ENCODE data around the gene NCKAP5. TPM values are rescaled to one million over a fixed set of nuclear protein-coding genes. Genes with fewer than 3 reads are reported as not detected.

The NCKAP5 gene
- total and polyA plus RNA-seq, 8 donors: 4.0 to 22.1 (median 14.4) TPM

DNA sequence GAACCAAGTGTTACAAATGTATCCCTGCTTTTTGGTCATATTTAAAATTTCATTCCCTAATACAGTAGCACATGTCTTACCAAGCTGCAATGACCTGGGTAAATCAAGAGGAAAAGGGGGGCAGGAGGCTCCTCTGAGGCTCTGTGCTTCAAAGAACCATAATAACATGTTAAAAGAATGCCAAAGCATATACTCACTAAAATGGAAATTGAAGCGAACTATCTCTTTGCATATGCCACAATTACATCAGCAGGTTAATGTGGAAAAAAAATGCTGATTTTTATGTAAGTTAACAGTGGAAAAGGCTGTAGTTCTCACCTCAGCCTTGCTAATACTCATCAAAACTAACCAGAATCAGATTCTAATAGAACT is 37.5 kb upstream of the NCKAP5 start:
- no peak overlapping the region for H3K27ac ChIP-seq
- TF ChIP-seq, protein P1, sequence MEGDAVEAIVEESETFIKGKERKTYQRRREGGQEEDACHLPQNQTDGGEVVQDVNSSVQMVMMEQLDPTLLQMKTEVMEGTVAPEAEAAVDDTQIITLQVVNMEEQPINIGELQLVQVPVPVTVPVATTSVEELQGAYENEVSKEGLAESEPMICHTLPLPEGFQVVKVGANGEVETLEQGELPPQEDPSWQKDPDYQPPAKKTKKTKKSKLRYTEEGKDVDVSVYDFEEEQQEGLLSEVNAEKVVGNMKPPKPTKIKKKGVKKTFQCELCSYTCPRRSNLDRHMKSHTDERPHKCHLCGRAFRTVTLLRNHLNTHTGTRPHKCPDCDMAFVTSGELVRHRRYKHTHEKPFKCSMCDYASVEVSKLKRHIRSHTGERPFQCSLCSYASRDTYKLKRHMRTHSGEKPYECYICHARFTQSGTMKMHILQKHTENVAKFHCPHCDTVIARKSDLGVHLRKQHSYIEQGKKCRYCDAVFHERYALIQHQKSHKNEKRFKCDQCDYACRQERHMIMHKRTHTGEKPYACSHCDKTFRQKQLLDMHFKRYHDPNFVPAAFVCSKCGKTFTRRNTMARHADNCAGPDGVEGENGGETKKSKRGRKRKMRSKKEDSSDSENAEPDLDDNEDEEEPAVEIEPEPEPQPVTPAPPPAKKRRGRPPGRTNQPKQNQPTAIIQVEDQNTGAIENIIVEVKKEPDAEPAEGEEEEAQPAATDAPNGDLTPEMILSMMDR (IDR thresholded peaks at IDR 0.05): no peak
- intact Hi-C loops (cut with DNase I): no loop called here
- no peak for ATAC-seq
- H3K9me3 ChIP-seq: no peaks in the 10 kb centered on the region
- H3K4me3 ChIP-seq: no peak overlapping the region
- no peak for DNase-seq
- no peaks in the 10 kb centered on the region for H3K27me3 ChIP-seq
- no peaks in the 10 kb centered on the region for H3K36me3 ChIP-seq
- no peaks in the 10 kb centered on the region for H3K4me1 ChIP-seq

DNA sequence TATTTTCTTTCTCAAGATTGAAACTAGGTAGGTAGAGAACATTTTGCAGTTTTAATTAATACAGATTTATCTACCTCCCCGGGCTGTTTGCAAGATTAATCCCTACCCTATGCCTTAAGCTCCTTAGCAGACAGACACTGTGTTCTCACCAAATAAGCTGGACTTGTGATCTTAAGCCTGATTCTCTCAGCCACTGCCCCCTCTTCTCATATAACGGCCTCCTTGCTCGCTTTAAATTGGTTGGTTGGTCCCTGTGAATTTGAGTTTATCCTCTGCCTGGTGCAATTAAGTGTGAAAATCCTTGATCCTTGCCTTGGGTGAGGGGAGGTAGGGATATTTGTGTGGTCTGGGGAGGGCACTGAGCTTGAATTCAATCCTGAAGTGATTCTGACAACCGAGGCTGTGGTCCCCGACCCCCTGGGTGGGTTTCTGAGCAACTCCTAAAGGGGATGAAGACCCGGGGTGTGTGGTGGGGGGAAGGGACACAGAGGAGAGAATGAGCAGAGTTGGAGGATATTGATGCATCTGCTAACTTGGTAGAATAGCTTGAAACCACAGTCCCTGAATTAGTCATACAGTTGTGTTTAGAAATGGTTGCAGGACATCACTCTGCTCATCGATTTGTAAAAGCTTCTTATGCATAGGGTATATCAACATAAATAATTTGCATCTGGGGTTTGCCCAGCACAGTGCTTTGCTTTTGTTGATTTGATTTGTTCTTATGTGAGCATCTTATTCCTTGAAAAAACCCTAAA is 36.9 kb upstream of the NCKAP5 start:
- Histone ChIP-seq H3K27me3 (no peaks in the 10 kb centered on the region), H3K4me1 (no peaks in the 10 kb centered on the region), H3K4me3 (no peak overlapping the region), H3K9me3 (no peaks in the 10 kb centered on the region), H3K36me3 (no peaks in the 10 kb centered on the region), H3K27ac (no peak overlapping the region)
- ATAC-seq (no peak), DNase-seq (no peak)
- intact Hi-C loops (cut with DNase I): no loop called here
- TF ChIP-seq, protein P1 (IDR thresholded peaks at IDR 0.05): no peak

DNA sequence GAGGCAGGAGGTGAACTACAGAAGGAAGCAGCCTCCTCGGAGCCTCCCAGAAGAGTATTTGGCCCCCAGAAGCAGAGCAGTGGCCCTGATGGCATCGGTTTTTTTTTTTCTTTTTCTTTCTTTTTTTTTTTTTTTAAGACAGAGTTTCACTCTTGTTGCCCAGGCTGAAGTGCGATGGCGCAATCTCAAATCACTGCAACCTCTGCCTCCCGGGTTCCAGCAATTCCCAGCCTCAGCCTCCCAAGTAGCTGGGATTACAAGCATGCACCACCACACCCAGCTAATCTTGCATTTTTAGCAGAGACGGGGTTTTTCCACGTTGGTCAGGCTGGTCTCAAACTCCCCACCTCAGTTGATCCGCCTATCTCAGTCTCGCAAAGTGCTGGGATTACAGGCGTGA is 34.8 kb upstream of the NCKAP5 start:
- H3K27ac ChIP-seq: no peak overlapping the region
- H3K27me3 ChIP-seq: no peaks in the 10 kb centered on the region
- no peak for ATAC-seq
- TF ChIP-seq, protein P1 (IDR thresholded peaks at IDR 0.05): no peak
- no peak for DNase-seq
- no peaks in the 10 kb centered on the region for H3K4me1 ChIP-seq
- H3K9me3 ChIP-seq: no peaks in the 10 kb centered on the region
- no peaks in the 10 kb centered on the region for H3K36me3 ChIP-seq
- intact Hi-C loops (cut with DNase I): no loop called here
- no peak overlapping the region for H3K4me3 ChIP-seq

DNA sequence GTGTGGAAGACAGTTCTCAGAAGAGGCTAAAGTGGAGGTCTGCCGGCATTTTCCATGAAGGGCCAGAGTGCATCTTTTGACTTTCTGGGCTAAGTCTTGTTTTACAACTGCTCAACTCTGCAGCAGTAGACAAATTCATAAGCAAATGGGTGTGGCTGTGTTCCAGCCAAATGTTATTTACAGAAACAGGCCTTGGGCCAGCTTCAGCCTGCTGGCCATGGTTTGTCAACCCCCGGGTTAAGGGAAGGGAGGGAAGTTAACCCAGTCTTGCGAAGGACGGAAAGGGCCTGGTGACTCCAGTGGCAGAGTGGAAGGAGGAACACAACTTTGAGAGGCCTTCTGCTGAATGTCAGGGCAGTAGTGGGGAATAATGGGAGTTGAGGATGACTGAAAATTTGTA is 34.3 kb upstream of the NCKAP5 start:
- intact Hi-C loops (cut with DNase I): no loop called here

DNA sequence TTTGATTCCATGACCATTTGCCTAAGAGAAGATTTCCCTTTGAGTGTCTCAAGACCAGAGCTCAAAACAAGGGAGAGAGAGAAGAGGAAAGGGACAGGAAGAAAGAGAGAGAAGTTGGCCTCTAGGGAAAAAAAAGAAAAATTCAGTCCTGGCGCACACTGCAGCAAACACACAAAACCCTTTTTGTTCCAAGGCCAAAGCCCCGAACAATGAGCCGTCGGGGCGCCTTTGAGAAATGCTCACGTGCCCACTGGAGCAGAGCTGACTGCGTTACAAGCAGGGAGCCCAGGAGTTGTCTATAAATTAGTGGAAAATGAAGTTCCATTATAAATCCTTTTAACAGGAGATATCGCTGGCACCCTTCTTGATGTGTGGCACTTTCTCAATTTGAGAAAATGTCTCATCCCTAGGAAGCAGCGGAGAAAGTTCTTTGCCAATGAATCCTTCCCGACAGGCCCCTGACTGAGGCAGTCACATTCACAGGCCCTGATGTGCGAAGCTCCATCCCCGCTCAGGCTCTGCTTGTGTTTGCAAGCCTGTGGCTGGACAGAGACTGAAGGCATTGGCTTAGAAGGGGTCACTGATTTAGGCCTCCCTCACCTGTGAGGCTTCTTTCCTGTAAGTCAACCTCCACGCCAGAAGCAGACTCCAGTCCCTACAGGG is 32.1 kb upstream of the NCKAP5 start:
- TF ChIP-seq, protein P1 (IDR thresholded peaks at IDR 0.05): no peak
- Histone ChIP-seq H3K36me3 (no peaks in the 10 kb centered on the region), H3K4me1 (no peaks in the 10 kb centered on the region), H3K4me3 (no peak overlapping the region), H3K27me3 (no peaks in the 10 kb centered on the region), H3K27ac (no peak overlapping the region), H3K9me3 (no peaks in the 10 kb centered on the region)
- intact Hi-C loops (cut with DNase I): no loop called here
- no peak for ATAC-seq
- no peak for DNase-seq

More for the DNA sequence above, 34.3 kb upstream of the NCKAP5 start:
- H3K4me1 ChIP-seq: no peaks in the 10 kb centered on the region
- TF ChIP-seq, protein P1 (IDR thresholded peaks at IDR 0.05): no peak
- H3K4me3 ChIP-seq: no peak overlapping the region
- ATAC-seq (no peak), DNase-seq (peak in 2 of 4 donors; percentile 43 to 68)
- H3K9me3 ChIP-seq: no peaks in the 10 kb centered on the region
- no peak overlapping the region for H3K27ac ChIP-seq
- H3K36me3 ChIP-seq: no peaks in the 10 kb centered on the region
- no peaks in the 10 kb centered on the region for H3K27me3 ChIP-seq
